Osteoblast (primary cell): Measurements from ENCODE around the gene GALNS. TPM values are rescaled to one million over a fixed set of nuclear protein-coding genes. Genes with fewer than 3 reads are reported as not detected.
A peak's percentile ranks its signal among the peaks of the same experiment; 100 is the strongest.

Experiments
- DNase-seq: peaks from one replicate; pipeline ENCODE4 v3.0.0; 2011; ENCODE audit warnings: low spot score, mixed read lengths; ENCODE audit not compliant: insufficient read length; ENCODE audit errors: missing footprints
- H2AFZ ChIP-seq: 2 replicates; pipeline ENCODE4 v1.6.0; 2011; ENCODE audit warnings: mild to moderate bottlenecking, low read length
- H3K27ac ChIP-seq: 2 replicates; pipeline ENCODE4 v1.5.1; 2011; ENCODE audit warnings: mild to moderate bottlenecking, low read depth, low read length, moderate library complexity
- H3K27me3 ChIP-seq: 2 replicates; pipeline ENCODE4 v1.6.0; 2012; ENCODE audit warnings: mild to moderate bottlenecking, control low read depth, inconsistent platforms, low read length, moderate library complexity; ENCODE audit not compliant: insufficient read depth
- H3K36me3 ChIP-seq: 2 replicates; pipeline ENCODE4 v1.5.1; 2011; ENCODE audit warnings: mild to moderate bottlenecking, low read length, control low read depth, moderate library complexity; ENCODE audit not compliant: insufficient read depth
- H3K4me1 ChIP-seq: 2 replicates; pipeline ENCODE4 v1.5.1; 2011; ENCODE audit warnings: mild to moderate bottlenecking, low read length, control low read depth, moderate library complexity; ENCODE audit not compliant: insufficient read depth
- H3K4me2 ChIP-seq: 2 replicates; pipeline ENCODE4 v1.6.0; 2011; ENCODE audit warnings: mild to moderate bottlenecking, low read length; ENCODE audit not compliant: insufficient read depth
- H3K4me3 ChIP-seq: fragments of 200-600 bp; sonication (generic); 3 replicates; pipeline ENCODE4 v1.5.1; 2012; ENCODE audit warnings: mild to moderate bottlenecking, low read length, inconsistent platforms; ENCODE audit not compliant: insufficient read depth
- H3K79me2 ChIP-seq: 2 replicates; pipeline ENCODE4 v1.6.0; 2012; ENCODE audit warnings: mild to moderate bottlenecking, low read length, control low read depth, inconsistent platforms; ENCODE audit not compliant: insufficient read depth
- H3K9me3 ChIP-seq: 2 replicates; pipeline ENCODE4 v1.5.1; 2011; ENCODE audit warnings: low read depth, low read length, control low read depth
- H4K20me1 ChIP-seq: 2 replicates; pipeline ENCODE4 v1.6.0; 2012; ENCODE audit warnings: mild to moderate bottlenecking, low read length, control low read depth; ENCODE audit not compliant: insufficient read depth
- total RNA-seq: library from RNA; depleted of rRNA; stranded (reverse); fragments of >200 nt; gene quantifications from 2 replicates; pipeline ENCODE4 v1.2.3, GENCODE V29; 2012
- TF ChIP-seq, protein P1 (sequence below): IDR thresholded peaks from 2 replicates; pipeline ENCODE4 v1.5.1; 2011; ENCODE audit warnings: mild to moderate bottlenecking, low read depth, low read length, moderate library complexity; ENCODE audit errors: extremely low read depth

GALNS gene
- total RNA-seq, 1 donor, result 48.1 TPM

DNA sequence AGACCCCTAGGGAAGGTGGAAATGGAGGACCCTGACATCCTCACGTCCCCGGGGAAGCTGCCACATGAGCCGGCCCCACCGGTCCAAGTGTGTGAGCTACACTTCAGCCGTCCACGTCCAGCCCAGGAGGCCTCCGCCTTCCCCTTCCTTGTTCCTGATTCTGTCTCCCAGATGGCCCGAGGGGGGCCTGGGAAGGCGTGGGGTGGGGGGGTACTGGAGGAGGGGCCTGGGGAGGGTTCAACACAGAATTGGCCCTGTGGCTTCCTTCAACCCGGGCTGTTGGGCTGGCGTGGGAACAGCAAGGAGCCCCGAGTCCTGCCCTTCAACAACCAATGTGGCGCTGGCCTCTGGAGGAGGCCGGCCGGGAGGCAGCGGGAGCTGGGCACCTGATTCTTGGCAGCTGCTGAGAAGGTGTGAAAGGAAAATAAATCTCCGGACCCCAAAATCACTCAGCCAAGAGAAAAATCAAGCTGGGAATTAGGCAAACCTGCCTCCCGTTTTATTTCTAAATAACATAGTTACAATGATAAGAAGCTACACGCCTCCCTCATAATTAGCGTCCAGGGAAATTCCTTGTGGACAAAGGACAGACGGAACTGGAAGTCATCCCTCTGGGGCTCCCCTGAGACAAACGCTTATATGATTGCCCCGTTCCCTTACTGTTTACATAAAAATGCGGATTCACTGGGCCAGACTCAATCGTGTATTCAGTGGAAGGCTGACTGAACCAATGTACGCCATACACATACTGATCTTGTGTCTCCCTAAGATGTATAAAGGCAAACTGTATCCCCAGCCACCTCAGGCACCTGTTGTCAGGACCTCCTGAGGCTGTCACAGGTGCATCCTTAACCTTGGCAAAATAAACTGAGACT is 43.2 kb downstream of the GALNS start:
- H3K4me1 ChIP-seq, result peaks cover 25% of the 10 kb centered on the region
- H3K4me3 ChIP-seq, result no peak overlapping the region
- H3K9me3 ChIP-seq, result no peaks in the 10 kb centered on the region
- no peak for DNase-seq
- no peak overlapping the region for H2AFZ ChIP-seq
- H3K27ac ChIP-seq, result no peak overlapping the region
- H4K20me1 ChIP-seq, result peaks cover 12% of the 10 kb centered on the region
- H3K79me2 ChIP-seq, result peaks cover 17% of the 10 kb centered on the region
- H3K27me3 ChIP-seq, result no peaks in the 10 kb centered on the region
- no peak overlapping the region for H3K4me2 ChIP-seq
- H3K36me3 ChIP-seq, result peaks cover 13% of the 10 kb centered on the region
- TF ChIP-seq, protein P1, sequence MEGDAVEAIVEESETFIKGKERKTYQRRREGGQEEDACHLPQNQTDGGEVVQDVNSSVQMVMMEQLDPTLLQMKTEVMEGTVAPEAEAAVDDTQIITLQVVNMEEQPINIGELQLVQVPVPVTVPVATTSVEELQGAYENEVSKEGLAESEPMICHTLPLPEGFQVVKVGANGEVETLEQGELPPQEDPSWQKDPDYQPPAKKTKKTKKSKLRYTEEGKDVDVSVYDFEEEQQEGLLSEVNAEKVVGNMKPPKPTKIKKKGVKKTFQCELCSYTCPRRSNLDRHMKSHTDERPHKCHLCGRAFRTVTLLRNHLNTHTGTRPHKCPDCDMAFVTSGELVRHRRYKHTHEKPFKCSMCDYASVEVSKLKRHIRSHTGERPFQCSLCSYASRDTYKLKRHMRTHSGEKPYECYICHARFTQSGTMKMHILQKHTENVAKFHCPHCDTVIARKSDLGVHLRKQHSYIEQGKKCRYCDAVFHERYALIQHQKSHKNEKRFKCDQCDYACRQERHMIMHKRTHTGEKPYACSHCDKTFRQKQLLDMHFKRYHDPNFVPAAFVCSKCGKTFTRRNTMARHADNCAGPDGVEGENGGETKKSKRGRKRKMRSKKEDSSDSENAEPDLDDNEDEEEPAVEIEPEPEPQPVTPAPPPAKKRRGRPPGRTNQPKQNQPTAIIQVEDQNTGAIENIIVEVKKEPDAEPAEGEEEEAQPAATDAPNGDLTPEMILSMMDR, result no peak

DNA sequence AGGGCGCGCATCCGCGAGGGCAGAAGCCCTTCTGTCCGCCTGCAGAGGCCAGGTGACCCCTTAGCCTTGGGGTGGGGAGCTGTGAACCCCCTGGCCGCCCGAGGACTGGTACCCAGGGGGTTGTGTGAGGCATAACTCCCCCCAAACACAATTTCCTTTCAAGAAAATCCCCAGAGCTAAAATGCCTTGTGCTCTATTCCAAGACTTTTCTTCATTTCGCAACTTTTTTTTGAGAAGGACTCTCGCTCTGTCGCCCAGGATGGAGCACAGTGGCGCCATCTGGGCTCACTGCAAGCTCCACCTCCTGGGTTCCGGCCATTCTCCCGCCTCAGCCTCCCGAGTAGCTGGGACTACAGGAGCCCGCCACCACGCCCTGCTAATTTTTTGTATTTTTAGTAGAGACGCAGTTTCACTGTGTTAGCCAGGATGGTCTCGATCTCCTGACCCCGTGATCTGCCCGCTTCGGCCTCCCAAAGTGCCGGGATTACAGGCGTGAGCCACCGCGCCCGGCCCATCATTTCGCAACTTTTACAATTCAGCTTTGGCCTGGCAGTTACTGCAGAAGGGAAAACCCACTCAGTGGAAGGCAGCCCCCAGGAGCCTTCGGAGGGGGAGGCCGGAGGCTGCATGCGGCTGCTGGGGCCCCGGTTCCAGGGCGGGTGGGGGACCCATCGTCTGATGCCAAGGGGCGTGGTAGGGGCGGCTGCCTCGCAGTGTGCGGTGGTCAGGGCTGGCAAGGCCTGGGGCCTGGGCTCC is 44.1 kb downstream of the GALNS start:
- DNase-seq, result peak; percentile 57
- Histone ChIP-seq H3K27me3 (no peaks in the 10 kb centered on the region), H3K79me2 (peaks cover 17% of the 10 kb centered on the region), H3K4me3 (peak overlapping the region; percentile 77), H4K20me1 (peaks cover 12% of the 10 kb centered on the region), H2AFZ (peak overlapping the region; percentile 72), H3K27ac (peak overlapping the region; percentile 73), H3K9me3 (no peaks in the 10 kb centered on the region), H3K4me1 (peaks cover 25% of the 10 kb centered on the region), H3K4me2 (peak overlapping the region; percentile 87), H3K36me3 (peaks cover 21% of the 10 kb centered on the region)
- TF ChIP-seq, protein P1, result no peak

DNA sequence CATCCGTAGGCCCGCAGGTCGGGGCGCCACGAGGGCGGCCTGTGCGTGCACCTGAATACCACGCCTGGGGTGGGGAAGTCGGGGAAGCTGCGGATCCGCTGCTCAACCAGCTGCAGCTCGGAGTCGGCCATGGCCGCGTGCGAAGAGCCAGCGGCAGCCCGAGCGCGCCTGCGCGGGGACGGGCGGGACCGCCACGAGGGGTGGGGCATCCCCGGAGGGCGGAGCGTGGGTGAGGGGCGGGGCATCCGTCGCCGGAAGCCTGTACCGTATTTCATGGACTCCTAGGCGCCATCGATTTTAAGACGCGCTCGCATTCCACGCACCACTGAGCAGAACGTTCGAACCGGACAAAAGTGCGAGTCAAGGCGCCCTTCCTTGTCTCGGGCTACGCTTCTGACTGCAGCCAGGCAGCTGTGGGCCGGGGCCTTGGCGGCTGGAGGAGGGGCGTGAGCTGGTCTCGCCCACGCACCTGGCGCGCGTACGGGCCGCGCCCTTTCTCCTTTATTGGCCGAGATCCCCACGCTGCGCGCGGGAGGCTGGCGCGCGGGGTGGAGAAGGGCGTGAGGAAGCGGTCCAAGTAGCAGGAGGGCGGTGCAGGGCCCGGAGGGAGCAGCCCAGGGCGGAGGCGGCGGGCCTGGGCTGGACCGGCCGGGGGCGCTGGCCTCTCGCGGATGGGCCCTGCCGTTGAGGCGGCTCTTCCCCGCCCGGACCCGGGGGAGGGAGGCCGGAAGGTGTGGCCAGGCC is 44.8 kb downstream of the GALNS start, which contains the start of gene APRT:
APRT (minus strand) TSS at position 160 of the 744 bp plus-strand sequence; CDS start at position 131, 29 bp downstream.
- peaks cover 22% of the 10 kb centered on the region for H3K36me3 ChIP-seq
- H3K9me3 ChIP-seq, result no peaks in the 10 kb centered on the region
- TF ChIP-seq, protein P1, result no peak
- no peaks in the 10 kb centered on the region for H3K27me3 ChIP-seq
- H3K79me2 ChIP-seq, result peaks cover 17% of the 10 kb centered on the region
- peak within 1 kb of the TSS; percentile 72 for H2AFZ ChIP-seq
- H3K27ac ChIP-seq, result peak within 1 kb of the TSS; percentile 73
- peak; percentile 100 for DNase-seq
- peak within 1 kb of the TSS; percentile 77 for H3K4me3 ChIP-seq
- peak within 1 kb of the TSS; percentile 87 for H3K4me2 ChIP-seq
- peaks cover 12% of the 10 kb centered on the region for H4K20me1 ChIP-seq
- H3K4me1 ChIP-seq, result peaks cover 25% of the 10 kb centered on the region
